HL-60 (cell line): ENCODE data around the gene NLGN1.

Experiments
- DNase-seq, 2 experiments: peaks; one replicate each; pipeline ENCODE4 v3.0.0-alpha.2; 2010 to 2020; ENCODE audit warnings: low read depth in 1 of 2, low spot score in 1 of 2
- H3K27ac ChIP-seq: fragments of 250-450 bp; sonication (Bioruptor Pico); replicated peaks from 2 replicates; pipeline ENCODE4 v1.5.1; 2020; ENCODE audit warnings: mild to moderate bottlenecking, moderate library complexity
- H3K27me3 ChIP-seq: fragments of 250-450 bp; sonication (Bioruptor Pico); 2 replicates; pipeline ENCODE4 v1.5.1; 2021; ENCODE audit warnings: mild to moderate bottlenecking, moderate library complexity; ENCODE audit not compliant: insufficient read depth, poor library complexity, severe bottlenecking
- H3K4me3 ChIP-seq: replicated peaks from 2 replicates; pipeline ENCODE4 v1.5.1; 2011; ENCODE audit warnings: mild to moderate bottlenecking, control low read depth, low read length; ENCODE audit not compliant: insufficient read depth
- GABPA ChIP-seq: IDR thresholded peaks from 2 replicates; pipeline ENCODE4 v1.6.1; 2012; ENCODE audit warnings: low read depth
- POLR2AphosphoS5 ChIP-seq: IDR thresholded peaks from 2 replicates; pipeline ENCODE4 v1.6.1; 2012; ENCODE audit warnings: low read depth
- SPI1 ChIP-seq: IDR thresholded peaks from 2 replicates; pipeline ENCODE4 v1.6.1; 2012; ENCODE audit warnings: low read depth, mild to moderate bottlenecking, borderline replicate concordance
- TF ChIP-seq, protein P1 (sequence below): IDR thresholded peaks from one replicate; pipeline ENCODE4 v1.5.1; 2011; ENCODE audit warnings: low read length, control low read depth, inconsistent platforms; ENCODE audit not compliant: insufficient read depth
- TF ChIP-seq, protein P2 (sequence below): IDR thresholded peaks from 2 replicates; pipeline ENCODE4 v1.6.1; 2012; ENCODE audit warnings: low read depth; ENCODE audit not compliant: insufficient replicate concordance

Gene NLGN1

DNA sequence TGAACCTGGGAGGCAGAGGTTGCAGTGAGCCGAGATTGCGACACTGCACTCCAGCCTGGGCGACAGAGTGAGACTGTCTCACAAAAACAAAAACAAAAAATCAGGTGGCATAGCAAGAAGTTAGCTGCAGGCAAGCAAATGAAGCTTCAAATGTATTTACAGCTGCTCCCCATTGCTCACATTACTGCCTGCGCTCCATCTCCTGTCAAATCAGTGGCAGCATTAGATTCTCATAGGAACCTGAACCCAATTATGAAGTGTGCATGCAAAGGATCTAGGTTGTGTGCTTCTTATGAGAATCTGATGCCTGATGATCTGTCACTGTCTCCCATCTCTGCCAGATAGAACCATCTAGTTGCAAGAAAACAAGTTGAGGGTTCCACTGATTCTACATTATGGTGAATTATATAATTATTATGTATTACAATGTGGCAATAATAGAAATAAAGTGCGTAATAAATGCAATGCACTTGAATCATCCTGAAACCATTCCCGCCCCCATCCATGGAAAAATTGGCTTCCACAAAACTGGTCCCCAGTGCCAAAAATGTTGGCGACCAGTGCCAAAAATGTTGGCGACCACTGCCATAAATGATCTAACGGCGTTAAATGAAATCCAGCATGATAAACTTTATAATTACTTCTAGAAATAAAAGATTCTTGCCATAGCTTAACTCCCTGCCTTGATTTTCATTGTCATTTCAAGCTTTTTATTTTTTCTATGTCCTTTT, 844.9 kb downstream of the NLGN1 start:
- Histone ChIP-seq H3K4me3 (no peak overlapping the region), H3K27ac (no peak overlapping the region), H3K27me3 (no peaks in the 10 kb centered on the region)
- TF ChIP-seq, protein P1, sequence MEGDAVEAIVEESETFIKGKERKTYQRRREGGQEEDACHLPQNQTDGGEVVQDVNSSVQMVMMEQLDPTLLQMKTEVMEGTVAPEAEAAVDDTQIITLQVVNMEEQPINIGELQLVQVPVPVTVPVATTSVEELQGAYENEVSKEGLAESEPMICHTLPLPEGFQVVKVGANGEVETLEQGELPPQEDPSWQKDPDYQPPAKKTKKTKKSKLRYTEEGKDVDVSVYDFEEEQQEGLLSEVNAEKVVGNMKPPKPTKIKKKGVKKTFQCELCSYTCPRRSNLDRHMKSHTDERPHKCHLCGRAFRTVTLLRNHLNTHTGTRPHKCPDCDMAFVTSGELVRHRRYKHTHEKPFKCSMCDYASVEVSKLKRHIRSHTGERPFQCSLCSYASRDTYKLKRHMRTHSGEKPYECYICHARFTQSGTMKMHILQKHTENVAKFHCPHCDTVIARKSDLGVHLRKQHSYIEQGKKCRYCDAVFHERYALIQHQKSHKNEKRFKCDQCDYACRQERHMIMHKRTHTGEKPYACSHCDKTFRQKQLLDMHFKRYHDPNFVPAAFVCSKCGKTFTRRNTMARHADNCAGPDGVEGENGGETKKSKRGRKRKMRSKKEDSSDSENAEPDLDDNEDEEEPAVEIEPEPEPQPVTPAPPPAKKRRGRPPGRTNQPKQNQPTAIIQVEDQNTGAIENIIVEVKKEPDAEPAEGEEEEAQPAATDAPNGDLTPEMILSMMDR, result no peak
- TF ChIP-seq GABPA, result no peak
- no peak for TF ChIP-seq POLR2AphosphoS5
- TF ChIP-seq, protein P2, sequence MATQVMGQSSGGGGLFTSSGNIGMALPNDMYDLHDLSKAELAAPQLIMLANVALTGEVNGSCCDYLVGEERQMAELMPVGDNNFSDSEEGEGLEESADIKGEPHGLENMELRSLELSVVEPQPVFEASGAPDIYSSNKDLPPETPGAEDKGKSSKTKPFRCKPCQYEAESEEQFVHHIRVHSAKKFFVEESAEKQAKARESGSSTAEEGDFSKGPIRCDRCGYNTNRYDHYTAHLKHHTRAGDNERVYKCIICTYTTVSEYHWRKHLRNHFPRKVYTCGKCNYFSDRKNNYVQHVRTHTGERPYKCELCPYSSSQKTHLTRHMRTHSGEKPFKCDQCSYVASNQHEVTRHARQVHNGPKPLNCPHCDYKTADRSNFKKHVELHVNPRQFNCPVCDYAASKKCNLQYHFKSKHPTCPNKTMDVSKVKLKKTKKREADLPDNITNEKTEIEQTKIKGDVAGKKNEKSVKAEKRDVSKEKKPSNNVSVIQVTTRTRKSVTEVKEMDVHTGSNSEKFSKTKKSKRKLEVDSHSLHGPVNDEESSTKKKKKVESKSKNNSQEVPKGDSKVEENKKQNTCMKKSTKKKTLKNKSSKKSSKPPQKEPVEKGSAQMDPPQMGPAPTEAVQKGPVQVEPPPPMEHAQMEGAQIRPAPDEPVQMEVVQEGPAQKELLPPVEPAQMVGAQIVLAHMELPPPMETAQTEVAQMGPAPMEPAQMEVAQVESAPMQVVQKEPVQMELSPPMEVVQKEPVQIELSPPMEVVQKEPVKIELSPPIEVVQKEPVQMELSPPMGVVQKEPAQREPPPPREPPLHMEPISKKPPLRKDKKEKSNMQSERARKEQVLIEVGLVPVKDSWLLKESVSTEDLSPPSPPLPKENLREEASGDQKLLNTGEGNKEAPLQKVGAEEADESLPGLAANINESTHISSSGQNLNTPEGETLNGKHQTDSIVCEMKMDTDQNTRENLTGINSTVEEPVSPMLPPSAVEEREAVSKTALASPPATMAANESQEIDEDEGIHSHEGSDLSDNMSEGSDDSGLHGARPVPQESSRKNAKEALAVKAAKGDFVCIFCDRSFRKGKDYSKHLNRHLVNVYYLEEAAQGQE, result no peak
- no peak for TF ChIP-seq SPI1
- no peak for DNase-seq

DNA sequence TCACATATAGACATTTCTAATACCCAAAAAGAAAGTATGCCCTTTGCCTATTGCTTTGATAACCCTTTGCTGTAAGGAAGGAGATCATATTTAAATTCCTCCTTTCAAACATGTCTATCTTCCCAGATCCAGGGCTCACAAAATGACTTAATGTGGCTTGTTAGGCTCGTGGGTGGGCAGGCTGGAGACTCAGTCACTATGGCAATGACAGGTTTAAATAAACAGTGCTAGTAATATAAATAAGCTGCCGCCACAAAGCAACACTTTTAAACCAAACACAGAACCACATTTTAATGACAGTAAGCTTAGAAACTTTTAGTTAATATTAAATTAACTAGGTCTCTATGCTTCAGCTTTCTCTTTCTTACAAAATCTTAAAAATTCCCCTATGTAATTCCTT, 845.6 kb downstream of the NLGN1 start:
- Histone ChIP-seq H3K27ac (no peak overlapping the region), H3K4me3 (no peak overlapping the region), H3K27me3 (no peaks in the 10 kb centered on the region)
- no peak for TF ChIP-seq POLR2AphosphoS5
- TF ChIP-seq SPI1, result no peak
- TF ChIP-seq GABPA, result no peak
- TF ChIP-seq, protein P2, result no peak
- TF ChIP-seq, protein P1, result no peak
- no peak for DNase-seq

DNA sequence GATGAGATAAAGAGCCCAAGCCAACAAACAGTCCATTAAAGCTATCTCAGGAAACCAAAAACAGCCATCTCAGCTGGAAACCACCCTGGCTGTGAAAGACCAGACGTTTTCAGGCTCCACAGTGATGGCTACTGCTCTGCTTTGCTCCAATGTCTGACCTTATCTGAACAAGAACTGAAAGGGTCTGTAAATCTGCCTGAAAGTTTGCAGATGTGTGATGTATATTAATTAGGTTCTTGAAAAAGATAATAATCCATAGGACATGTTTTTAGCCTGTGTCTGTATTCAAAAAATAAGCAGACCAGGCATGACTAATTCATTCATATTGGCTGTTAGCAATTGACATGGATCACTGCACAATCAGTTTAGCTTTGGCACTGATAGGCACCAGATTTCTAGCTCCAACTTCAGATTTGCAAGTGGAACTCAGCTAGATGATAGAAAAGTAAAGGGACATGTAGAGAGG, 850.2 kb downstream of the NLGN1 start:
- no peak for DNase-seq
- H3K27me3 ChIP-seq, result no peaks in the 10 kb centered on the region
- no peak overlapping the region for H3K4me3 ChIP-seq
- no peak overlapping the region for H3K27ac ChIP-seq
- TF ChIP-seq GABPA (no peak), SPI1 (no peak), POLR2AphosphoS5 (no peak)
- TF ChIP-seq, protein P2, result no peak
- TF ChIP-seq, protein P1, result no peak
